ENCODE measurements around the gene DHPS. TPM values are rescaled to one million over a fixed set of nuclear protein-coding genes. Genes with fewer than 3 reads are reported as not detected.

The DHPS gene
- total RNA-seq, 3 donors from 2014 or later (not counting 1 experiment from before 2014, with no cell fraction given), result 143 to 193 (median 145) TPM

- Histone ChIP-seq H3K36me3 (ENCODE audit: control insufficient read depth, insufficient read depth, low read length) (no peaks in the 10 kb centered on the region), H3K27me3 (ENCODE audit: control insufficient read depth, insufficient read depth, low read length) (no peaks in the 10 kb centered on the region), H3K9me3 (ENCODE audit: control insufficient read depth, insufficient read depth, low read length) (no peaks in the 10 kb centered on the region), H3K4me1 (ENCODE audit: control insufficient read depth, insufficient read depth, low read length) (peaks cover 12% of the 10 kb centered on the region), H3K27ac (ENCODE audit: low read length) (no peak overlapping the region), H3K4me3 (ENCODE audit: low read length) (no peak overlapping the region)
- Mint-ChIP-seq H3K4me3 (no peak overlapping the region), H3K27me3 (ENCODE audit: low read depth in 2 of 2) (no peaks in the 10 kb centered on the region), H3K36me3 (no peaks in the 10 kb centered on the region), H3K9me3 (no peaks in the 10 kb centered on the region), H3K4me1 (peaks cover 7 to 12% of the 10 kb centered on the region in 2 donors), H3K27ac (no peak overlapping the region)
- WGBS (ENCODE audit: insufficient coverage), result 96% methylated on average over 26 of the region's 26 CpGs
- ATAC-seq, result no peak
- intact Hi-C loops (cut with micrococcal nuclease), result no loop called here
- TF ChIP-seq CTCF (IDR thresholded peaks at IDR 0.05), result no peak
- no peak for DNase-seq
Measured at GRCh38 chr19:12642506-12642905, 39.2 kb downstream of the DHPS start.

GRCh38 chr19:12641456-12641855, 40.2 kb downstream of the DHPS start:
- no peaks in the 10 kb centered on the region for H3K9me3 ChIP-seq (ENCODE audit: control insufficient read depth, insufficient read depth, low read length)
- Mint-ChIP-seq H3K4me1 (peaks cover 7 to 9% of the 10 kb centered on the region in 2 donors), H3K9me3 (no peaks in the 10 kb centered on the region), H3K27me3 (ENCODE audit: low read depth in 2 of 2) (no peaks in the 10 kb centered on the region), H3K4me3 (no peak overlapping the region), H3K27ac (no peak overlapping the region), H3K36me3 (no peaks in the 10 kb centered on the region)
- DNase-seq (no peak), ATAC-seq (no peak)
- no peaks in the 10 kb centered on the region for H3K27me3 ChIP-seq (ENCODE audit: control insufficient read depth, insufficient read depth, low read length)
- intact Hi-C loops (cut with micrococcal nuclease), result loop anchor here (2.0 kb wide), 1 partner anchor 31 kb away; no protein-coding TSS in a partner anchor
- no peak overlapping the region for H3K4me3 ChIP-seq (ENCODE audit: low read length)
- TF ChIP-seq CTCF (IDR thresholded peaks at IDR 0.05), result no peak
- H3K36me3 ChIP-seq (ENCODE audit: control insufficient read depth, insufficient read depth, low read length), result no peaks in the 10 kb centered on the region
- 91% methylated on average over 13 of the region's 13 CpGs for WGBS (ENCODE audit: insufficient coverage)
- H3K4me1 ChIP-seq (ENCODE audit: control insufficient read depth, insufficient read depth, low read length), result peaks cover 11% of the 10 kb centered on the region
- H3K27ac ChIP-seq (ENCODE audit: low read length), result no peak overlapping the region

GRCh38 chr19:12639901-12640613, 41.6 kb downstream of the DHPS start:
- Mint-ChIP-seq H3K9me3 (no peaks in the 10 kb centered on the region), H3K4me1 (peaks cover 7 to 13% of the 10 kb centered on the region in 2 donors), H3K27ac (peak overlapping the region; percentile 56 to 87), H3K27me3 (ENCODE audit: low read depth in 2 of 2) (no peaks in the 10 kb centered on the region), H3K4me3 (peak overlapping the region; percentile 62), H3K36me3 (no peaks in the 10 kb centered on the region)
- H3K4me3 ChIP-seq (ENCODE audit: low read length), result peak overlapping the region; percentile 19
- WGBS (ENCODE audit: insufficient coverage), result 11% methylated on average over 39 of the region's 39 CpGs
- no peaks in the 10 kb centered on the region for H3K9me3 ChIP-seq (ENCODE audit: control insufficient read depth, insufficient read depth, low read length)
- intact Hi-C loops (cut with micrococcal nuclease), result loop anchor here (2.0 kb wide), 1 partner anchor 33 kb away; no protein-coding TSS in a partner anchor
- no peaks in the 10 kb centered on the region for H3K27me3 ChIP-seq (ENCODE audit: control insufficient read depth, insufficient read depth, low read length)
- DNase-seq (peak; percentile 74 to 89), ATAC-seq (peak; percentile 96)
- peaks cover 11% of the 10 kb centered on the region for H3K4me1 ChIP-seq (ENCODE audit: control insufficient read depth, insufficient read depth, low read length)
- peak; percentile 74 for TF ChIP-seq CTCF (IDR thresholded peaks at IDR 0.05)
- H3K27ac ChIP-seq (ENCODE audit: low read length), result no peak overlapping the region
- H3K36me3 ChIP-seq (ENCODE audit: control insufficient read depth, insufficient read depth, low read length), result no peaks in the 10 kb centered on the region

All from natural killer cell (primary cell).